ENCODE measurements around the gene EIF3D. TPM values are rescaled to one million over a fixed set of nuclear protein-coding genes. Genes with fewer than 3 reads are reported as not detected.

The EIF3D gene
- total and polyA plus RNA-seq, 9 donors = 166 to 351 (median 224) TPM

- TF ChIP-seq, protein P1, sequence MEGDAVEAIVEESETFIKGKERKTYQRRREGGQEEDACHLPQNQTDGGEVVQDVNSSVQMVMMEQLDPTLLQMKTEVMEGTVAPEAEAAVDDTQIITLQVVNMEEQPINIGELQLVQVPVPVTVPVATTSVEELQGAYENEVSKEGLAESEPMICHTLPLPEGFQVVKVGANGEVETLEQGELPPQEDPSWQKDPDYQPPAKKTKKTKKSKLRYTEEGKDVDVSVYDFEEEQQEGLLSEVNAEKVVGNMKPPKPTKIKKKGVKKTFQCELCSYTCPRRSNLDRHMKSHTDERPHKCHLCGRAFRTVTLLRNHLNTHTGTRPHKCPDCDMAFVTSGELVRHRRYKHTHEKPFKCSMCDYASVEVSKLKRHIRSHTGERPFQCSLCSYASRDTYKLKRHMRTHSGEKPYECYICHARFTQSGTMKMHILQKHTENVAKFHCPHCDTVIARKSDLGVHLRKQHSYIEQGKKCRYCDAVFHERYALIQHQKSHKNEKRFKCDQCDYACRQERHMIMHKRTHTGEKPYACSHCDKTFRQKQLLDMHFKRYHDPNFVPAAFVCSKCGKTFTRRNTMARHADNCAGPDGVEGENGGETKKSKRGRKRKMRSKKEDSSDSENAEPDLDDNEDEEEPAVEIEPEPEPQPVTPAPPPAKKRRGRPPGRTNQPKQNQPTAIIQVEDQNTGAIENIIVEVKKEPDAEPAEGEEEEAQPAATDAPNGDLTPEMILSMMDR (IDR thresholded peaks at IDR 0.05) = no peak
- TF ChIP-seq POLR2A (IDR thresholded peaks at IDR 0.05) = no peak
- no peak for TF ChIP-seq EP300 (IDR thresholded peaks at IDR 0.05)
- Histone ChIP-seq H3K4me3 (no peak overlapping the region), H3K4me1 (ENCODE audit: insufficient read depth) (peaks cover 17% of the 10 kb centered on the region), H3K27ac (peak overlapping the region in 1 of 2 donors; percentile 70), H3K9me3 (no peaks in the 10 kb centered on the region), H3K27me3 (no peaks in the 10 kb centered on the region), H3K36me3 (no peaks in the 10 kb centered on the region)
- 86 to 93% (median 88%) methylated on average over 53 to 60 of the region's 60 CpGs for WGBS, 3 donors
- intact Hi-C loops (cut with DNase I) = no loop called here
- peak in 4 of 5 donors; percentile 43 to 65 (median 60) for DNase-seq
These were observed 22.8 kb downstream of the EIF3D start for GRCh38 chr22:36505998-36506635.

DNA sequence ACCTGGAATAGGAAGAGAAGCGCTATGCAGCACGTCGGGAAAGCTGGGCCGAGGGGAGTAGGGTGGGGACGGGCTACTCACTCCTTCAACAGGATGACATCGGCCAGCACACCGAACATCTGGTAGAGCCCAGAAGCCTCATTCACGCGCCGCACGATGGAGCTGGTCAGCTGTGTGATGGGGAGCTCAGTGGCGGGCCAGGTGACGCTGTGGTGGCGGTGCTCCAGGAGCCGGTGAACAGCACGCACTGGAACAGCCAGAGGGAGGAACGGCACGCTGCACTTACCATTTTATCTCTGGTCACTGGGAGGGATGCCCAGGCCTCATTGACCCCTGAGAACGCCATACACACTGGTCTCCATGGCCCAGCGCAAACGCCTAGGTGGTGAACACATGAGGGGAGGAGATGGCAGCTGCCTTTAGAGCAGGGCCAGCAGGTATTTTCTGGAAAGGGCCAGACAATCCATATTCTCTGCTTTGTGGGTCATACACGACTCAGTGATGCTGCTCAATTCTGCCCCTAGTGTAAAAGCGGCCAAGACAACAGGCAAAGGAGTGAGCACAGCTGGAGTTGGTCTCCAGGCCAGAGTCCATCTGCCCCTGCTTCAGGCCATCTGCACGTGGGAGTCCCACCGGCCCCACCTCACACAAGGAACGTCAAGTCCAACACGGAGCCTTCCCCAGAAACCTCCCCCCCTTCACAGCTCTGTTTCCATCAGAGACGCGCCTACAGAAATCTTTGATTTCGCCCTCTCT, 30.9 kb downstream of the EIF3D start:
- TF ChIP-seq EP300 (IDR thresholded peaks at IDR 0.05) (no peak), POLR2A (IDR thresholded peaks at IDR 0.05) (no peak)
- TF ChIP-seq, protein P1 (IDR thresholded peaks at IDR 0.05) = no peak
- H3K4me1 ChIP-seq (ENCODE audit: insufficient read depth) = no peaks in the 10 kb centered on the region
- no peaks in the 10 kb centered on the region for H3K36me3 ChIP-seq
- DNase-seq = no peak
- 65 to 68% (median 68%) methylated on average over 30 of the region's 30 CpGs for WGBS, 3 donors
- no peaks in the 10 kb centered on the region for H3K9me3 ChIP-seq
- H3K4me3 ChIP-seq = no peak overlapping the region
- no peaks in the 10 kb centered on the region for H3K27me3 ChIP-seq
- intact Hi-C loops (cut with DNase I) = no loop called here
- H3K27ac ChIP-seq = no peak overlapping the region

DNA sequence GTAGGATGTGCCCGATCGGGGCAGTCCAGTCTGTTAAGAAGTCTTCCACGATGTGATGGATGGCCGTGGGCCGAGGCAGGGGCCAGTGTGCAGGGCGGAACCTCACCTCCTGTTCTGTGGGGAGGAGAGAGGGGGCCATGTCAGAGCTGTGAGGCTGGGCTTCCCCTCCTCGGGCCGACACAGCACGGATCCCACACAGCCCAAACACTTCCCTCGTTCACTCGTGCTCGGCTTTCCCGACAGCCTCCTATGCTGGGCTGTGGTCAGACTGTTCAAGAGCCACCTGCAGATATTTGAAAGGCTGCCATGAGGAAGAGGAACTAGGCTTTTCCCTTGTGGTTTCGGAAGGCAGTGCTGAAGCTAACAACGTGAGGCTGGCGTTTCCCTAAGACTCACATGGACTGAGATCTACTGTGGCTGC, 35.3 kb downstream of the EIF3D start:
- Histone ChIP-seq H3K27ac (no peak overlapping the region), H3K27me3 (no peaks in the 10 kb centered on the region), H3K36me3 (peaks cover 3% of the 10 kb centered on the region), H3K9me3 (no peaks in the 10 kb centered on the region), H3K4me1 (ENCODE audit: insufficient read depth) (no peaks in the 10 kb centered on the region), H3K4me3 (no peak overlapping the region)
- intact Hi-C loops (cut with DNase I) = no loop called here
- WGBS, 3 donors = 75 to 78% (median 77%) methylated on average over 16 of the region's 16 CpGs
- no peak for DNase-seq
- TF ChIP-seq, protein P1 (IDR thresholded peaks at IDR 0.05) = no peak
- no peak for TF ChIP-seq POLR2A (IDR thresholded peaks at IDR 0.05)
- no peak for TF ChIP-seq EP300 (IDR thresholded peaks at IDR 0.05)

- H3K36me3 ChIP-seq = peaks cover 3% of the 10 kb centered on the region
- intact Hi-C loops (cut with DNase I) = no loop called here
- DNase-seq = no peak
- H3K4me1 ChIP-seq (ENCODE audit: insufficient read depth) = no peaks in the 10 kb centered on the region
- H3K9me3 ChIP-seq = no peaks in the 10 kb centered on the region
- WGBS, 3 donors = 87 to 97% (median 94%) methylated on average over 5 of the region's 5 CpGs
- H3K27ac ChIP-seq = no peak overlapping the region
- no peak overlapping the region for H3K4me3 ChIP-seq
- H3K27me3 ChIP-seq = no peaks in the 10 kb centered on the region
- TF ChIP-seq POLR2A (IDR thresholded peaks at IDR 0.05) (no peak), EP300 (IDR thresholded peaks at IDR 0.05) (no peak)
- TF ChIP-seq, protein P1 (IDR thresholded peaks at IDR 0.05) = no peak
These were observed 36.9 kb downstream of the EIF3D start for GRCh38 chr22:36492109-36492508.
